Duodenal mucosa (tissue), 2 donors: ENCODE measurements around the gene CHPF.

Source experiments
- H3K27ac ChIP-seq: one replicate; pipeline ENCODE4 v1.7.0; 2013; ENCODE audit warnings: low read depth, low read length
- H3K27me3 ChIP-seq, 2 donors: one replicate each; pipeline ENCODE4 v1.7.0; 2013; ENCODE audit warnings: low read length in 2 of 2, control low read depth in 1 of 2; ENCODE audit not compliant: insufficient read depth in 2 of 2, control insufficient read depth in 1 of 2
- H3K36me3 ChIP-seq, 2 donors: one replicate each; pipeline ENCODE4 v1.7.0; 2013; ENCODE audit warnings: low read length in 2 of 2, control low read depth in 1 of 2; ENCODE audit not compliant: insufficient read depth in 2 of 2, control insufficient read depth in 1 of 2
- H3K4me1 ChIP-seq, 2 donors: one replicate each; pipeline ENCODE4 v1.7.0; 2013; ENCODE audit warnings: low read length in 2 of 2, control low read depth in 1 of 2; ENCODE audit not compliant: insufficient read depth in 2 of 2, control insufficient read depth in 1 of 2
- H3K4me3 ChIP-seq, 2 donors: one replicate each; pipeline ENCODE4 v1.7.0; 2013; ENCODE audit warnings: low read length in 2 of 2, low read depth in 1 of 2
- H3K9ac ChIP-seq, 2 donors: one replicate each; pipeline ENCODE4 v1.7.0; 2013; ENCODE audit warnings: low read length in 2 of 2, low read depth in 1 of 2
- H3K9me3 ChIP-seq, 2 donors: one replicate each; pipeline ENCODE4 v1.7.0; 2013; ENCODE audit warnings: low read length in 2 of 2, control low read depth in 1 of 2; ENCODE audit not compliant: control insufficient read depth in 1 of 2

The CHPF gene

GRCh38 chr2:219490186-219490585 lies 53.4 kb downstream of the CHPF start:
- no peaks in the 10 kb centered on the region for H3K36me3 ChIP-seq
- no peaks in the 10 kb centered on the region for H3K4me1 ChIP-seq
- no peak overlapping the region for H3K9ac ChIP-seq
- no peak overlapping the region for H3K4me3 ChIP-seq
- no peaks in the 10 kb centered on the region for H3K9me3 ChIP-seq
- H3K27ac ChIP-seq = no peak overlapping the region
- H3K27me3 ChIP-seq = peaks cover 34 to 36% of the 10 kb centered on the region in 2 donors

- no peak overlapping the region for H3K27ac ChIP-seq
- no peak overlapping the region for H3K9ac ChIP-seq
- H3K4me3 ChIP-seq = no peak overlapping the region
- no peaks in the 10 kb centered on the region for H3K36me3 ChIP-seq
- H3K27me3 ChIP-seq = peaks cover 34 to 38% of the 10 kb centered on the region in 2 donors
- H3K4me1 ChIP-seq = peaks cover 0 to under 1% of the 10 kb centered on the region in 2 donors
- H3K9me3 ChIP-seq = no peaks in the 10 kb centered on the region
Measured at GRCh38 chr2:219489315-219489714, 54.3 kb downstream of the CHPF start.
